Kidney (tissue), 14 donors: ENCODE data around the gene RECQL5. TPM values are rescaled to one million over a fixed set of nuclear protein-coding genes. Genes with fewer than 3 reads are reported as not detected.

Source experiments
- DNase-seq, 5 donors: peaks; one replicate each; pipeline ENCODE4 v3.0.0-alpha.2; 2013 to 2020
- FAIRE-seq: peaks from 2 replicates; lab custom pipeline; 2012; peaks lifted over from hg19 to GRCh38; lab: Jason Lieb, UNC
- H3K27ac ChIP-seq, 2 donors: one replicate each; pipeline ENCODE4 v1.7.0; 2013; ENCODE audit warnings: low read depth in 2 of 2, low read length in 2 of 2, inconsistent platforms in 1 of 2
- H3K27me3 ChIP-seq: one replicate; pipeline ENCODE4 v1.7.1; 2013; ENCODE audit warnings: low read length, inconsistent platforms; ENCODE audit not compliant: control insufficient read depth, insufficient read depth
- H3K36me3 ChIP-seq, 3 donors: one replicate each; pipeline versions ENCODE4 v1.7.0 to v1.7.1; 2013; ENCODE audit warnings: low read length in 3 of 3, control low read depth in 1 of 3, inconsistent platforms in 1 of 3; ENCODE audit not compliant: insufficient read depth in 3 of 3, control insufficient read depth in 2 of 3
- H3K4me1 ChIP-seq, 3 donors: one replicate each; pipeline versions ENCODE4 v1.7.0 to v1.7.1; 2013; ENCODE audit warnings: low read length in 3 of 3, inconsistent platforms in 1 of 3, low read depth in 1 of 3; ENCODE audit not compliant: control insufficient read depth in 2 of 3, insufficient read depth in 2 of 3
- H3K4me3 ChIP-seq, 3 donors: one replicate each; pipeline versions ENCODE4 v1.7.0 to v1.8.1; 2013; ENCODE audit warnings: low read length in 3 of 3, control low read depth in 1 of 3, inconsistent platforms in 1 of 3
- H3K9ac ChIP-seq, 3 donors: one replicate each; pipeline versions ENCODE4 v1.7.0 to v1.7.1; 2013; ENCODE audit warnings: low read length in 3 of 3, control low read depth in 1 of 3, inconsistent platforms in 1 of 3
- H3K9me3 ChIP-seq, 3 donors: one replicate each; pipeline versions ENCODE4 v1.7.0 to v1.7.1; 2013; ENCODE audit warnings: low read length in 3 of 3, control low read depth in 1 of 3, inconsistent platforms in 1 of 3; ENCODE audit not compliant: control insufficient read depth in 2 of 3, insufficient read depth in 1 of 3
- intact Hi-C: fragments of 100-400 bp; cut with DNase I; formaldehyde crosslinking; loops from one replicate; pipeline ENCODE4 v1.11.1; 2022
- polyA plus RNA-seq: library from polyadenylated mRNA; stranded (reverse); fragments of 350-450 nt; fragmentation: Illumina TruSeq; extraction: RNeasy Lipid Tissue Mini Kit (QIAGEN cat#74804); gene quantifications from one replicate; pipeline ENCODE4 v1.2.3, GENCODE V29; 2014; ENCODE audit warnings: low read depth, low replicate concordance; ENCODE audit not compliant: insufficient read depth
- total RNA-seq: library from RNA; stranded (reverse); fragmentation: NEBNext Ultra II Directional; extraction: Animal tissue kit (Norgen Biotek cat#: 25700); gene quantifications from one replicate; pipeline ENCODE4 v1.2.1, GENCODE V29; 2021
- TF ChIP-seq, protein P1 (sequence below): IDR thresholded peaks from 3 replicates; pipeline ENCODE4 v1.5.1; 2012; ENCODE audit warnings: mild to moderate bottlenecking, moderate library complexity, borderline replicate concordance; ENCODE audit not compliant: insufficient read depth; ENCODE audit errors: extremely low read depth
- donor health status: control.
- donor health status: control.
- donor health status: control.
- donor health status: control.
- donor health status: control.
- donor health status: DM: yes; HTN: yes; CAD: no.
- donor health status: Normal renal cell carcinoma (clear cell type).

The RECQL5 gene
- total and polyA plus RNA-seq, 2 donors from 2014 or later, result 40.0 to 51.6 TPM

DNA sequence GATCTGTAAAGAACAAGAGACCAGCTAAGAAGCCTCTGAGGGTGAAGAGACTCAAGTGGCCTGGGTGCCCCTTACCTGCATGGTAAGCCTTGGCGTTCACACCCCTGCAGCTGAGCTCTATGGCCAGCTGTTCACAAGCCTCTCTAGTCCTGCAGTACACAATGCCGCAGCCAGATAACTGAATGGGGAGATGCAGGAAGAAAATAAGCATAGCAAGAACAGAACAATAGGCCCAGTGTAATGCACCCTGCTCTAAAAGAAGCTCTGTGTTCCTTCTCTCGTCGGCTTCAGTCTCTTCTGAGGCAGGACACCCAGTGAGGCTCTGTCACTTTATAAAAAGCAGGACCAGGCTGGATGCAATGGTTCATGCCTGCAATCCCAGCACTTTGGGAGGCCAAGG is 5.4 kb downstream of the RECQL5 start:
- intact Hi-C loops, result no loop called here
- Histone ChIP-seq H3K4me1 (peaks cover 0 to 8% (median 8%) of the 10 kb centered on the region in 3 donors), H3K9ac (no peak overlapping the region), H3K36me3 (peaks cover 2 to 40% (median 24%) of the 10 kb centered on the region in 3 donors), H3K4me3 (no peak overlapping the region), H3K27ac (no peak overlapping the region), H3K27me3 (no peaks in the 10 kb centered on the region), H3K9me3 (no peaks in the 10 kb centered on the region)
- FAIRE-seq (no peak), DNase-seq (no peak)
- TF ChIP-seq, protein P1, sequence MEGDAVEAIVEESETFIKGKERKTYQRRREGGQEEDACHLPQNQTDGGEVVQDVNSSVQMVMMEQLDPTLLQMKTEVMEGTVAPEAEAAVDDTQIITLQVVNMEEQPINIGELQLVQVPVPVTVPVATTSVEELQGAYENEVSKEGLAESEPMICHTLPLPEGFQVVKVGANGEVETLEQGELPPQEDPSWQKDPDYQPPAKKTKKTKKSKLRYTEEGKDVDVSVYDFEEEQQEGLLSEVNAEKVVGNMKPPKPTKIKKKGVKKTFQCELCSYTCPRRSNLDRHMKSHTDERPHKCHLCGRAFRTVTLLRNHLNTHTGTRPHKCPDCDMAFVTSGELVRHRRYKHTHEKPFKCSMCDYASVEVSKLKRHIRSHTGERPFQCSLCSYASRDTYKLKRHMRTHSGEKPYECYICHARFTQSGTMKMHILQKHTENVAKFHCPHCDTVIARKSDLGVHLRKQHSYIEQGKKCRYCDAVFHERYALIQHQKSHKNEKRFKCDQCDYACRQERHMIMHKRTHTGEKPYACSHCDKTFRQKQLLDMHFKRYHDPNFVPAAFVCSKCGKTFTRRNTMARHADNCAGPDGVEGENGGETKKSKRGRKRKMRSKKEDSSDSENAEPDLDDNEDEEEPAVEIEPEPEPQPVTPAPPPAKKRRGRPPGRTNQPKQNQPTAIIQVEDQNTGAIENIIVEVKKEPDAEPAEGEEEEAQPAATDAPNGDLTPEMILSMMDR, result no peak

DNA sequence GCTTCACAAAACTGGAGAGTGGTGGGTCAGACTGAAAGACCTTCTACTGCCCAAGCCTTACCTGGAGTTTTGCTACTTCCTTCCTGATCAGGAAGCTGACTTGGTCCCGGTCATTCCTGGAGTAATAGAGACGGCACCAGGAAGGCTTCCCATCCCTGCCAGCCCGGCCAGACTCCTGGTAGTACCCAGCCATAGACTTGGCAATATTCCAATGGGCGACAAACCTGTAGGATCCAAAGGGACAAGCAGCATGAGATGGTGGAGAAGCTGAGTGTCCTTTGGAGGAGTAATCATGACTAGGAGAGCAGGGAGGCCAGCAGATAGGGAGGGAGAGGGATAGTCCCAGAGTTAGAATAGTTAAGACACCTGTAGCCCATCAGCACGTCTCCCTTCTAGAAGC is 8.7 kb downstream of the RECQL5 start:
- H3K36me3 ChIP-seq, result peaks cover 2 to 36% (median 27%) of the 10 kb centered on the region in 3 donors
- FAIRE-seq (no peak), DNase-seq (peak in 1 of 5 donors; percentile 58)
- H3K9me3 ChIP-seq, result no peaks in the 10 kb centered on the region
- H3K27ac ChIP-seq, result no peak overlapping the region
- TF ChIP-seq, protein P1, result no peak
- no peaks in the 10 kb centered on the region for H3K4me1 ChIP-seq
- no peak overlapping the region for H3K9ac ChIP-seq
- intact Hi-C loops, result no loop called here
- no peaks in the 10 kb centered on the region for H3K27me3 ChIP-seq
- no peak overlapping the region for H3K4me3 ChIP-seq

DNA sequence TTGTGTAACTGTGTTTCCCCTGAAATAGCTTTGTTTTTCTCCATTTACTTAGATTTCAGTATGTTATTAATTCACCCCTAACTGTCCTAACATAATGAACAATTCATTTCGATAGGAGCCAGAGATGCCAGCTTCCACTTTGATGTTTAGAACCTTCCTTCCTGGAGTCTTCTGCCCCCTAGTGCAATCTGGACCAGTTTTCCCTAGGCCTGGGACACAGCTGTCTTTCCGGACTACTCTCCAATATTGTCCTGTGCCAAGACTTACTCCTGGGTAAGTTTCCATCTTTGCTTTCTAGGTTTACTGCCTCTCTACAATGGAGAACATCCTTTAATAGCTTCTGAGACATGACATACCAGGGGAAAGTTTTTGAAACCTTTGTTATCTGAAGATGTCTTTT is 12.8 kb downstream of the RECQL5 start:
- TF ChIP-seq, protein P1, result no peak
- H3K9me3 ChIP-seq, result no peaks in the 10 kb centered on the region
- no peak overlapping the region for H3K4me3 ChIP-seq
- no peak overlapping the region for H3K9ac ChIP-seq
- H3K4me1 ChIP-seq, result no peaks in the 10 kb centered on the region
- H3K27ac ChIP-seq, result peak overlapping the region in 1 of 2 donors; percentile 23
- H3K27me3 ChIP-seq, result no peaks in the 10 kb centered on the region
- no peak for DNase-seq
- intact Hi-C loops, result no loop called here
- H3K36me3 ChIP-seq, result peaks cover 2 to 25% (median 15%) of the 10 kb centered on the region in 3 donors
- no peak for FAIRE-seq

DNA sequence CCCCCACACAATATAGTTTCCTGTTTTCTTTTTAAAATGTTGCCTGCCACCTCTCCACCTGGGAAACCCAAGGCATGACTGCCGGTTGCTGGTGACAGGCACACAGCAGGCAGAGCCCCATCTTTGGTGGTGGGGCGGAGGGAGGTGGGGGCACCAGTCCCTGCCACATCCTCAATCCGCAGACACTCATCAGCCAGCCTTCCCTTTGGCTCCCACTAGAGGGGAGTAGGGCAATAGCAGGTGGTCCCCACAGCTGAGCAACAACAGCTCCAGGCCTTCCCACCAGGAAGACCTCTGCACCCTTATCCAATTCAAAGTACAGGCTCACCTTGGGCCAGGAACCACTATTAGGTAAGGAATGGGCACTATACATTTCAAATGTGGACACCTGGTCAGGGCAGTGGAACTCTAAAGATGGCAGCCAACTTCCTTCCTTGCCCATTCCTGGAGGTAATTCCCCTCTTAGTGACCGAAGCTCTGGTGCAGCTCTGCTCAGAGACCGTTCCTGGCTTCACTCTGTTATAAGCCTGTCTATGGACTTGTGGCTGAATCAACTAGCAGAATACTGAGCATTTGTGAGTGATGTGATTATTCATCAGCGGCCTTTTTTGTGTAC is 13.9 kb downstream of the RECQL5 start:
- no peak overlapping the region for H3K27ac ChIP-seq
- H3K4me1 ChIP-seq, result no peaks in the 10 kb centered on the region
- no peak overlapping the region for H3K4me3 ChIP-seq
- H3K9ac ChIP-seq, result no peak overlapping the region
- TF ChIP-seq, protein P1, result peak; percentile 55
- DNase-seq (peak in 2 of 5 donors; percentile 60 to 64), FAIRE-seq (no peak)
- H3K36me3 ChIP-seq, result peaks cover 2 to 22% (median 15%) of the 10 kb centered on the region in 3 donors
- intact Hi-C loops, result no loop called here
- no peaks in the 10 kb centered on the region for H3K9me3 ChIP-seq
- no peaks in the 10 kb centered on the region for H3K27me3 ChIP-seq
